GM21390 (cell line): ENCODE measurements around the gene KPNA1.
"Not testable (repeated sequence)": the region's sequence is repeated elsewhere in the genome, so short reads cannot be mapped to it uniquely, and the experiment has no call there.

Experiments used
- ATAC-seq: cut with Tn5 transposase; IDR thresholded peaks from one replicate; pipeline ENCODE4 v1.9.1; 2021; ENCODE audit not compliant: unreplicated experiment

Gene KPNA1

GRCh38 chr3:122481390-122481789 lies 33.3 kb downstream of the KPNA1 start:
- no peak for ATAC-seq

GRCh38 chr3:122476532-122476931 lies 38.2 kb downstream of the KPNA1 start:
- ATAC-seq, result no peak

DNA sequence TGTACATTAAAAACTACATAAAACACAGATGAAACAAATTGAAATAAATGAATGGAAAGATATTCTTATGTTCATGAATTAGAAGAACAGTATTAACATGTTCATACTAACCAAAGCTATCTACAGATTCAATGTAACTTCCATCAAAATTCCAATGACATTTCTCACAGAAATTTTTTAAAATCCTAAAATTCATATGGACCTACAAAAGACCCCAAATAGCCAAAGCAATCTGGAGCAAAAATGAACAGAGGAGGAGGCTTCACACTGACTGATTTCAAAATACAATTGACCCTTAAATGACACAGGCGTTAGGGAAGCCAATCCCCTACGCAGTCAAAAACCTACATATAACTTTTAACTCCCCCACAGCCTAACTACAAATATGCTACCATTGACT lies 39.4 kb downstream of the KPNA1 start:
- ATAC-seq, result no peak

DNA sequence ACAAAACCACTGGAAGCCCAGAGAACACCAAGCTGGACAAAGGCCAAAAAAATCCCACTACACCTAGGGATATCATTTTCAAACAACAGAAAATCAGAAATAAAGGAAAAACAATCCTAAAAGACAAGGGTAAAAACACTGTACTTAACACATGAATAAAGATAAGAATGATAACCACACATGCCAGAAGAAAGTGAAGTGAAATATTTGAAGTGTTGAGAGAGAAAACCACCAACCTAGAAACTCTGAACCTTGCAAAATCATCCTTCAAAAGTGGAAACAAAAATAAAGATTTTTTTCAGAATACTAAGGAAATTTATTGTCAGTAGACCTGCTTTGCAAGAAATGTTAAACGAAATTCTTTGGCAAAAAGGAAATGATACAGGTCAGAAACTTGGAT lies 45.1 kb downstream of the KPNA1 start:
- ATAC-seq, result no peak

- ATAC-seq, result no peak
These were observed 45.7 kb downstream of the KPNA1 start for GRCh38 chr3:122468896-122469533.

- no peak for ATAC-seq
These were observed 48.0 kb downstream of the KPNA1 start for GRCh38 chr3:122466701-122467240.

GRCh38 chr3:122464659-122465058 lies 50.1 kb downstream of the KPNA1 start:
- ATAC-seq, result no peak

GRCh38 chr3:122462406-122462805 lies 52.3 kb downstream of the KPNA1 start:
- ATAC-seq, result no peak

- no peak for ATAC-seq
These were observed 52.9 kb downstream of the KPNA1 start for GRCh38 chr3:122461806-122462205.

DNA sequence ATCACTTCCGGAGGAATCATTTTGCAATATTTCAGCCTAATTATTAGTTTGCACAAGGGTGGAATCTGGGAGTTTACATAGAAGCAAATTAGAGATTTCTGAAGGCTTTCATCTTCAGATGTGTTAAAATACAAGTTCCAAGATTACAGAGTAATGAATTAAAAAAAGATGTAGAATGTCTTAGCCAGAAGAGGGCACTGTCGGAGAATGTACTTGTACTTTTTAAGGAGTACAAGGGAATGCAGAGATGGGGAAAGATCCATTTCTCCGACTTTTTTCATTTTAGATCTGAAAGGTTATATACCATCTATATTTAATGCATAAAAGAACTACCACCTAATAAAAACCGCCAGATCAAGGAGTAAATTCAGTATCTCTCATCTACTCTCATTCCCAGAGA lies 55.7 kb downstream of the KPNA1 start:
- no peak for ATAC-seq

GRCh38 chr3:122457706-122458105 lies 57.0 kb downstream of the KPNA1 start:
- no peak for ATAC-seq

- no peak for ATAC-seq
These were observed 58.7 kb downstream of the KPNA1 start for GRCh38 chr3:122456074-122456473.

DNA sequence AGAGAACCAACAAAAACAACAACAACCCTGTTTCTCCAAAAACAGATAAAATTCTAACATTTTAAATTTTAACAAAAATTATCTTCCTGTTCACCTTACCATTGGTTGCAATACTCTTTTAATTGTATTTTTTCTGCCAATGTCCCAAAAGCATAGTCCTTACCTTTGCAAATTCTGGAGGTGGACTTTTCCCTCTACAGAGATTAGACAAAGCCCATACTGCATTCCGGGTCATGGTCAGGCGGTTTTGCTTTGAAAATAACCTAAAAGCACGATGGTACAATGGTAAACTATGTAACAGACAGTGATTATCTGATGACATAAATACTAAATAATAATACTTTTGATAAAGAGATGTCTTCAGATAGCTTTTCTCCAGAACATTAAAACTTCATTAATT lies 63.4 kb downstream of the KPNA1 start:
- no peak for ATAC-seq

- not testable (repeated sequence) for ATAC-seq
These were observed 66.5 kb downstream of the KPNA1 start for GRCh38 chr3:122448218-122448617.

GRCh38 chr3:122444491-122444887 lies 70.2 kb downstream of the KPNA1 start:
- ATAC-seq, result not testable (repeated sequence)

GRCh38 chr3:122443762-122444490 lies 70.8 kb downstream of the KPNA1 start:
- not testable (repeated sequence) for ATAC-seq

DNA sequence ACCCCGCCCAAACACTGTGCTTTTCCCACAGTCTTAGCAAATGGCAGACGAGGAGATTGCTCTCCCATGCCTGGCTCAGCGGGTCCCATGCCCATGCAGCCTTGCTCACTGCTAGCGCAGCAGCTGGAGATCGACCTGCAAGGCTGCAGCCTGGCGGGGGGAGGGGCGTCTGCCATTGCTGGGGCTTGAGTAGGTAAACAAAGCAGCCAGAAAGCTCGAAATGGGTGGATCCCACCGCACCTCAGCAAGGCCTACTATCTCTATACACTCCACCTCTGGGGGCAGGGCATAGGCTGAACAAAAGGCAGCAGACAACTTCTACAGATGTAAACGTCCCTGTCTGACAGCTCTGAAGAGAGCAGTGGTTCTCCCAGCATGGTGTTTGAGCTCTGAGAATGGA lies 71.6 kb downstream of the KPNA1 start:
- ATAC-seq, result no peak

DNA sequence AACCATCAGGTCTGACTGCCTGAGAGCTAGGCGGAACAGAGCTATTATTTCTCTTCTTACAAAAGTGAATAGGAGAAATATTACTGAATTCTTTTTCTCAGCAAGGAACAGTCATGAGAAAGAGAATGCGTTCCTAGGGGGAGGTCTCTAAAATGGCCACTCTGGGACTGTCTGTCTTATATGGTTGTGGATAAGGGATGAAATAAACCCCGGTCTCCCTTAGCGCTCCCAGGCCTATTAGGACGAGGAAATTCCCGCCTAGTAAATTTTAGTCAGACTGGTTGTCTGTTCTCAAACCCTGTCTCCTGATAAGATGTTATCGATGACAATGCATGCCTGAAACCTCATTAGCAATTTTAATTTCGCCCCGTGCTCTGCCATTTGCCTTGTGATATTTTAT lies 78.8 kb downstream of the KPNA1 start:
- no peak for ATAC-seq

- ATAC-seq, result no peak
These were observed 84.4 kb downstream of the KPNA1 start for GRCh38 chr3:122430371-122430770.

DNA sequence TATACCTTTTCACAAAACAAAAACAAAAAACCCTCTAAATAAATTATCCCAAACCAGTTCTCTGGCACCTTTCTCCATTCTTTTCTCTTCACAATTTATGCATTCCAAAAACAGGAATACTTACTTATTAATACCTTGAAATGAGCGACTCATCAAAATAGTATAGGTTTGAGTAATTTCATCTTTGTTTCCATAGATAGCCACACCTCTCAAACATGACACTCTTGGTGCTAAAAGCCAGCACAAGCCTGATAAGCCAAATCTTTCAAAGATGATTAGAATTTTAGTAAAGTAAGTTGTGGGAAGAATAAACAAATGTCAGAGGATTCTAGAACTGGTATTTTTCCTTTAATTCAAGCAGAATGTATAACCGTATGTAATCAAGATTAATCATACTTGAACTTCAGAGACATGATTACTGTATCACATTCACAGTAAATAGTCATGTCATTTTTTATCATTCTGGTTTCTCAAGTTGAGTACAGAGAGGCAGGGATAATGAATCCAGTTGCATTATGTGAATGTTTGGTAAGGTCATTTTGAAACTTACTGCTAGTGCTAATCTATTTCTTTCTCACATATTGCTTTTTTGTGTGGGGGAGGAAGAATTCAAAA lies 86.8 kb downstream of the KPNA1 start:
- no peak for ATAC-seq

- ATAC-seq, result no peak
These were observed 92.9 kb downstream of the KPNA1 start for GRCh38 chr3:122421836-122422235.

GRCh38 chr3:122421101-122421500 lies 93.6 kb downstream of the KPNA1 start:
- ATAC-seq, result no peak
